Measurements from ENCODE around the gene IL22.

IL22 gene

DNA sequence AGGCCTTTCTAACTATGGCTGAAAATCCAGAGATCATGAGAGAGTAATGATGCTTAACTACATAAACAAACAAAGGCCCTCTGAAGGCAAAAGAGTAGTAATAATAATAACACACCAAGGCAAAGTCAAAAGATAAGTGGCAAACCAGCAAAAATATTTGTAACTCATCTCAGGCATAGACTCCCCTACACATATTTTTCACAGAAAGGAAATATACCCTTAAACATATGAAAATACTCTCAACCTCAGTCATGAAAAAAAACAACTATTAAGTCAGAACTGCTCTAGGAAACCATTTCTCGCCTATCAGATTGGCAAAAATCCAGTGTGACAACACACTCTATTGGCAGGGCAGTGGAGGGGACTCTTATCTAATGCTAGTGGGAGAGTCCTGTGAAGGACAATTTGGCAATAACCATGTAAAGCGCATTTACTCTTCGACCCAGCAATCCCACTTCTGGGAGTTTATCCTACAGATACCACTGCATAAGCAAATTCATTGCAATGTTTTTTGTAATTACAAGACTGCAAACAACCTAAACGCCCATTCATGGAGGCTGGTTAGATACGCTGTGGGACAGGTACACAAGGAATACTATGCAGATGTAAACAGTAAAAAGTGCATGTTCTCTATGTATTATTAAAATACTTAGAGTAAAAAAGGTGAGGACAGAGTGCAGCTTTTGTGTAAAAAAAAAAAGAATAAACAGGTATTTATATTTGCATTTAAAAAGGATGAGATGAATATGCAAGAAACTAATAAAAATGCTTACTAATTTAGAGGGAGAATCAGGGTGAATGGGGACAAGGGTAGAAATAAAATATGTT is 26.0 kb upstream of the IL22 start:
- TF ChIP-seq, protein P1, sequence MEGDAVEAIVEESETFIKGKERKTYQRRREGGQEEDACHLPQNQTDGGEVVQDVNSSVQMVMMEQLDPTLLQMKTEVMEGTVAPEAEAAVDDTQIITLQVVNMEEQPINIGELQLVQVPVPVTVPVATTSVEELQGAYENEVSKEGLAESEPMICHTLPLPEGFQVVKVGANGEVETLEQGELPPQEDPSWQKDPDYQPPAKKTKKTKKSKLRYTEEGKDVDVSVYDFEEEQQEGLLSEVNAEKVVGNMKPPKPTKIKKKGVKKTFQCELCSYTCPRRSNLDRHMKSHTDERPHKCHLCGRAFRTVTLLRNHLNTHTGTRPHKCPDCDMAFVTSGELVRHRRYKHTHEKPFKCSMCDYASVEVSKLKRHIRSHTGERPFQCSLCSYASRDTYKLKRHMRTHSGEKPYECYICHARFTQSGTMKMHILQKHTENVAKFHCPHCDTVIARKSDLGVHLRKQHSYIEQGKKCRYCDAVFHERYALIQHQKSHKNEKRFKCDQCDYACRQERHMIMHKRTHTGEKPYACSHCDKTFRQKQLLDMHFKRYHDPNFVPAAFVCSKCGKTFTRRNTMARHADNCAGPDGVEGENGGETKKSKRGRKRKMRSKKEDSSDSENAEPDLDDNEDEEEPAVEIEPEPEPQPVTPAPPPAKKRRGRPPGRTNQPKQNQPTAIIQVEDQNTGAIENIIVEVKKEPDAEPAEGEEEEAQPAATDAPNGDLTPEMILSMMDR (IDR thresholded peaks at IDR 0.05; ENCODE audit: extremely low read depth, insufficient read depth, missing control alignments), result no peak
- DNase-seq (ENCODE audit: low spot score), result no peak
- in situ Hi-C loops (cut with MboI; ENCODE audit: low pct_unique_long_range_greater_than_20kb, low sequenced_read_pairs, unreplicated experiment), result no loop called here

DNA sequence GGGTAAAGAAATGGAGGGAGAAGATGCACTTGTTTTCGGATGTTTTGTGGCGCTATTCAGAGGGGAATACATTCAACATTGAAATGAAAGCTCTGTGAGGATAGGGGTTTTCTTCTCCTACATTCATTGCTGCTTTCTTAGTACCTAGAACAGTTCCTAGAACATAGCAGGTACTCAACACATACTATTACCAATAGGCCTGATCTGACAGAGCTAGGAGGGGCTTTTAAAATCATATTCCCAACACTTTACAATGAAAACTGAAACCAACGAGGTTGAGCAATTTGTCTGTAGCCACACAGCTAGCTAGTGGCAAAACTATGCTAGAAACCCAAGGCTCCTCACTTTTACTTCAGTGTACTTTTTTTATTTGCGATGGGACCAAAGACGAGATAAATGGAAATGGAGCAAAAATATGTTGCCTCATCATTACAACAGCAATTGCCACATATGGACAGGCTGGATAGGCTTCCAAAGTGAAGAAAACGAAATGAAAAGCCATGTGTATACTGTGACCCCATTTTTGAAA is 23.1 kb upstream of the IL22 start:
- TF ChIP-seq, protein P1 (IDR thresholded peaks at IDR 0.05; ENCODE audit: extremely low read depth, insufficient read depth, missing control alignments), result no peak
- DNase-seq (ENCODE audit: low spot score), result no peak
- in situ Hi-C loops (cut with MboI; ENCODE audit: low pct_unique_long_range_greater_than_20kb, low sequenced_read_pairs, unreplicated experiment), result no loop called here

DNA sequence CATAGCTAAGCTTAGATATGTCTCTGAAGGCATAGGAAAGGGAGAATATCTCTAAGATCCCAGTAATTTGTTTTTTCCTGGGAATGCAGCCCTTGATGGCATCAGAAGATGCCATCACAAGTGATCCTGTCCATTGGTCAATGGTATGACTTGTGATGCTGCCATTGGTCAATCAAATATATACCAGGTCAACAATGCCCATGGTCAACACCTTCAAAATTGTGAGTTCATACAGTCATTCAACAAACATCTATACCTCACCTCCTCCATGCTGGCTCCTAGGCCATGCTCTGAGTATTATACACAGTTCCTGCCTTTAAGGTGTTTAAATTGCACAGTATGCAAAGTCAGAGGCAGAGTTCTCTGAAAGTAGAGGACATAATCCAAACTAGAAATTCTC is 19.3 kb upstream of the IL22 start:
- no peak for DNase-seq (ENCODE audit: low spot score)
- TF ChIP-seq, protein P1 (IDR thresholded peaks at IDR 0.05; ENCODE audit: extremely low read depth, insufficient read depth, missing control alignments), result no peak
- in situ Hi-C loops (cut with MboI; ENCODE audit: low pct_unique_long_range_greater_than_20kb, low sequenced_read_pairs, unreplicated experiment), result no loop called here

DNA sequence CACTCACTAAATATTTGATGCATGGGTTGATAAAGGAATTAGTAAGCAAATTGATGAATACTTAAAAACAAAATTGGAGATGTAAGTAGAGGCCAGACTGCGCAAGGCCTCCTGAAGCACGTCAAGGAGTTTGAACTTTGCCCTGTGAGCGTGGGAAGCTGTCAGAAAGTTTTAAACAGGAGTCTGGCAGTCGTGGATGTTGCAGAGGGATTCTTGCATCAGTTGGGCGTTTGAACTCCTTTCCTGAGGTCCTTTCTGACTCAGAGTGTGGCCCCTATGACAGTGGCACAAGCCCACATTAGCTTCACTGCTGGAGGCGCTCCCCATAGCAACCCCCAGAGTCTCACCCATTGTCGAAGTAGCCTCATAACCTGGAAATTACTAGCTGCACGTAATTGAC is 17.9 kb upstream of the IL22 start:
- DNase-seq (ENCODE audit: low spot score), result no peak
- TF ChIP-seq, protein P1 (IDR thresholded peaks at IDR 0.05; ENCODE audit: extremely low read depth, insufficient read depth, missing control alignments), result no peak
- in situ Hi-C loops (cut with MboI; ENCODE audit: low pct_unique_long_range_greater_than_20kb, low sequenced_read_pairs, unreplicated experiment), result no loop called here

DNA sequence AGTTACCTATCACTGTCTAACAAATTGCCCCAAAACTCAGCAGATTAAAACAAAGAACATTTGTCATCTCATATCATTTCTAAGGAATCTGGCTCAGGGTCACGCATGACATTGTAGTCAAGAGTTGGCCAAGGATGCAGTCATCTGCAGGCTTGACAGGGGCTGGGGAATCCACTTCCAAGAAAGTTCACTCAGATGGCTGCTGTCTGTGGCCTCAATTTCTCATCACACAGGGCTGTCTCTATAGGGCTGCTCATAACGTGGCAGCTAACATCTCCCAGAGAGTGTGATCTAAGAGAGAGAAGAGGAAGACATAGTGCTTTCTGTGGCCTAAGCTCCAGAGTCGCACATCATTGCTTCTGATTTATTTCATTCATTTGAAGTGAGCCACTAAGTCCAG is 17.0 kb upstream of the IL22 start:
- no peak for DNase-seq (ENCODE audit: low spot score)
- TF ChIP-seq, protein P1 (IDR thresholded peaks at IDR 0.05; ENCODE audit: extremely low read depth, insufficient read depth, missing control alignments), result no peak
- in situ Hi-C loops (cut with MboI; ENCODE audit: low pct_unique_long_range_greater_than_20kb, low sequenced_read_pairs, unreplicated experiment), result no loop called here

DNA sequence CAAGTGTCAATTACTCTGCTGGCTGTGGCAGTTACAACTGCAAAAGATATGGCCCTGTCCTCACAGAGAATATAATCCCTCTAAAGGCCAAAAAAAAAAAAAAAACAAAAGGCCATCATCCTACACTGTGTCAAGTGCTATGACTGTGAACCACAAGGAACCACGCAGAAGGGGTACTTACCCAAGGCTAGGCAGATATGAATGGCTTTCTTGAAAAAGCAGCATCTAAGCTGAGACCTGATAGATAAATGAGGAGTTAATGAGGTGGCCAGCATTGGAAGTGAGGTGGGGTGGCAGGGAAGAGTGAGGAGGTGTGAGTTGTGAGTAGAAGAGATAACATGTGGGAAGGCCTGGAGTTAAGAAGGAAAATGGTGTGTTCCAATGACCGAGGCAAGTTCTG is 16.4 kb upstream of the IL22 start:
- TF ChIP-seq, protein P1 (IDR thresholded peaks at IDR 0.05; ENCODE audit: extremely low read depth, insufficient read depth, missing control alignments), result no peak
- in situ Hi-C loops (cut with MboI; ENCODE audit: low pct_unique_long_range_greater_than_20kb, low sequenced_read_pairs, unreplicated experiment), result no loop called here
- no peak for DNase-seq (ENCODE audit: low spot score)
